ENCODE results near the gene ANKUB1.
"Not testable (repeated sequence)": the region's sequence is repeated elsewhere in the genome, so short reads cannot be mapped to it uniquely, and the experiment has no call there.

Gene ANKUB1, protein sequence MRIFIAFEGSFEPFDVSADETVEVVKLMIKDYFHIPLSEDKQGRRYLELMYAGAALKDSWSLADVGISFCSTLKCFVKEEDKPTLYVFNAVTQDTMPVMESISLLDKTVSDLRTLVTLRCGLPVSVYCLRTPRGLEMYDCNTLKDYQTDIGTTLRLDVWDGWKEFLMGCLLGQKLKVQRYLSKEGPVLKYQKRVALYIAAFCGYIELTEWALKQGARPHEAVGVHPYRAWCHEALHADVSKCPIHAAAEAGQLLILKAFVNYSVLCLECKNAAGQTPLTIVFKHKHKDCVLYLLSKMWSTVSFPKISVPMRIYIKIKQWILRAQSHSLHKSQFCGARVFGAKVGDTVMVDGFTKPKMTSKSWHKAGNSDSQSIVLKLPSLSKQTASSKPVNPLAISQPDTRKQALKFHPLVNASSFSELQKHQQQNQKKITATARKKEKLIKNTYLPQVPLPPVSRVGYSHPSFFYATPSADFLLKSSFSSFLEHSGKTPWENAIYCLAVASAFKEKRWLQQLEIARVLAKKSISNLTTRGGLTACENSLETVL

DNA sequence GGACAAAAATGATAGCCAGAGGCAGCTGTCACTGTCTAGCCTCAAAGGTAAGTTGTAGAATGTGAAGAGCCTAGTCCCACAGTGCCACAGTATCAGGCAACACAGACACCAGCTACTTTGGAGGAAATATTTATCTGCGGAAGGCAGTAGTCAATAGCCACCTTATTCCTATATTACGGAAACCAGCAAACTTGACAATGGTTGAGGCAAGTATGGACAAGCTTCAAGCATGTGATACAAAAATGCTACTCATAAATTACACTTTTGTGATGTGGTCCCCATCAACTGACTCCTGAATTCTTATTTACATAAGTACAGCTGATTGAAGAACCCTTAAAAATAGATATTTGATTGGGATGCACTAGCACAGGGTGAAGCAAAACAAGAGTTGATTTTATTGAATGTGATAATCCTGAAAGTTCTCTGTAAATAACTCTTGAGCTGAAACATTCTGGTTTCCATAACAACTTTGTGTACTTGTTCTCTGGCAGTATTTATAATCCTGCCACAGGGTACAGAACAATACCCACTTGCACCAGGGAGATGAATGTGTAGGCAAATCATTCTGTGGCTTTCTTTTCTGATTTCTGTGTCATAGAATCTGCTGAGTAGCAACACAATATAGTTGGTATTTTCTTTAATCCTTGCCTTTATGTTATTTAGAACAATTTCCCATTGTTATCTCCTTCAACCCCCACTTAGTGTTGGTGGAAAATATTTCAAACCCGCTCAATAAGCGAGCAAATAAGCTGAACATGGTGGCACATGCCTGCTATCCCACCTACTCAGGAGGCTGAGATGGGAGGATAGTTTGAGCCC, at the start of gene ANKUB1:
ANKUB1 (minus strand) TSS at position 103 of the 819 bp plus-strand sequence. CDS start 188 bp downstream, outside the sequence.
- DNase-seq (ENCODE audit: low read depth), result peak; percentile 85
- H3K4me3 ChIP-seq (ENCODE audit: low read length), result no peak within 1 kb of the TSS
- TF ChIP-seq, protein P1, sequence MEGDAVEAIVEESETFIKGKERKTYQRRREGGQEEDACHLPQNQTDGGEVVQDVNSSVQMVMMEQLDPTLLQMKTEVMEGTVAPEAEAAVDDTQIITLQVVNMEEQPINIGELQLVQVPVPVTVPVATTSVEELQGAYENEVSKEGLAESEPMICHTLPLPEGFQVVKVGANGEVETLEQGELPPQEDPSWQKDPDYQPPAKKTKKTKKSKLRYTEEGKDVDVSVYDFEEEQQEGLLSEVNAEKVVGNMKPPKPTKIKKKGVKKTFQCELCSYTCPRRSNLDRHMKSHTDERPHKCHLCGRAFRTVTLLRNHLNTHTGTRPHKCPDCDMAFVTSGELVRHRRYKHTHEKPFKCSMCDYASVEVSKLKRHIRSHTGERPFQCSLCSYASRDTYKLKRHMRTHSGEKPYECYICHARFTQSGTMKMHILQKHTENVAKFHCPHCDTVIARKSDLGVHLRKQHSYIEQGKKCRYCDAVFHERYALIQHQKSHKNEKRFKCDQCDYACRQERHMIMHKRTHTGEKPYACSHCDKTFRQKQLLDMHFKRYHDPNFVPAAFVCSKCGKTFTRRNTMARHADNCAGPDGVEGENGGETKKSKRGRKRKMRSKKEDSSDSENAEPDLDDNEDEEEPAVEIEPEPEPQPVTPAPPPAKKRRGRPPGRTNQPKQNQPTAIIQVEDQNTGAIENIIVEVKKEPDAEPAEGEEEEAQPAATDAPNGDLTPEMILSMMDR (conservative IDR thresholded peaks at IDR 0.05; ENCODE audit: low read depth, low read length), result no peak

DNA sequence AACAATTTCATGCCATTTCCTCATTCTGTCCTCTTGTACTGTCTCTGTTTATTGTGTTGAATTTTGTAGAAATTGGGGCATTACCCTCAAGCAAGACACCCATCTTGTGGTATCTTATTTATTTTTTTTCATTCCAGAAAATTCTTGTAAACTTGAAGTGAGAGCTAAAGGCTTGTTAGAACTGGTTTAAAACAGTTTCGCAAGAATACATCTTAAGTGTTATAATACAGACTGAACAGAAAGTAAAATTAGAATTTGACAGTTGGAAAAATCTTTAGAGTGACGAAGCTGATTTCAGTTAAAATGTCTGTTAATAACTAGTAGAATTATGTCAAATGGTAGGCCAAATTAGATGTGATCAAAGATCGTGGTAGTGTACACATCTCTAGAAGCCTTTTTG, 47.5 kb upstream of the ANKUB1 start:
- H3K4me3 ChIP-seq (ENCODE audit: low read length), result no peak overlapping the region
- TF ChIP-seq, protein P1 (conservative IDR thresholded peaks at IDR 0.05; ENCODE audit: low read depth, low read length), result no peak
- no peak for DNase-seq (ENCODE audit: low read depth)

DNA sequence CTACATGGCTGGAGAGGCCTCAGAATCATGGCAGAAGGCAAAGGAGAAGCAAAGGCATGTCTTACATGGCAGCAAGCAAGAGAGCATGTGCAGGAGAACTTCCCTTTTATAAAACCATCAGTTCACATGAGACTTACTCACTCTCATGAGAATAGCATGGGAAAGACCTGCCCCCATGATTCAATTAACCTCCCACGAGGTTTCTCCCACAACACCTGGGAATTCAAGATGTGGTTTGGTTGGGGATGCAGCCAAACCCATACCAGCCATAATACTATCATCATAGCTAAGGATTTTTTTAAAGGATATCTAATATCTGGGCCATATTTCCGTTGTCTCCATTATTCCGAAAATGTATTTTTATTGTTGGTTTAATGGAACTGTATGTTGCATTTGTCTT, 47.1 kb upstream of the ANKUB1 start:
- not testable (repeated sequence) for DNase-seq (ENCODE audit: low read depth); H3K4me3 ChIP-seq (ENCODE audit: low read length)

DNA sequence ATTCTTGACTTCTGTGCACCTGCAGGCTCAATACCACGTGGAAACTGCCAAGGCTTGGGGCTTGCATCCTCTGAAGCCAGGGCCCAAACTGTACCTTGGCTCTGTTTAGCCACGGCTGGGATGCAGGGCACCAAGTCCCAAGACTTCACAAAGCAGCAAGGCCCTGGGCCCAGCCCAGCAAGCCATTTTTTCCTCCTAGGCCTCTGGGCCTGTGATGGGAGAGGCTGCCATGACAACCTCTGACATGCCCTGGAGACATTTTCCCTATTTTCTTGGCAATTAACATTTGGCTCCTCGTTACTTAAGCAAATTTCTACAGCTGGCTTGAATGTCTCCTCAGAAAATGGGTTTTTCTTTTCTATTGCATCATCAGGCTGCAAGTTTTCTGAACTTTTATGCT, 46.1 kb upstream of the ANKUB1 start:
- not testable (repeated sequence) for H3K4me3 ChIP-seq (ENCODE audit: low read length); DNase-seq (ENCODE audit: low read depth)

DNA sequence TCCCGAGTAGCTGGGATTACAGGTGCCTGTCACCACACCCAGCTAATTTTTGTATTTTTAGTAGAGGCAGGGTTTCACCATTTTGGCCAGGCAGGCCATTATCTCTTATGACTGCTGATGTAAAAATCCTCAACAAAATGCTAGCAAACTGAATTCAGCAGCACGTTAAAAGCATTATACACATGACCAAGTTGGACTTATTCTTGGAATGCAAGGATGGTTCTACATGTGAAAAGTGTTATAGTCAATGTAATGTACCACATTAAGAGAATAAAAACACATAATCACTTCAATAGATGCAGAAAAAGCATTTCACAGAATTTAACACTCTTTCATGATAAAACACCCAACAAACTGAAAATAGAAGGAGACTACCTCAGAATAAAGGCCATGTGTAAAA, 40.9 kb upstream of the ANKUB1 start:
- DNase-seq (ENCODE audit: low read depth), result no peak
- TF ChIP-seq, protein P1 (conservative IDR thresholded peaks at IDR 0.05; ENCODE audit: low read depth, low read length), result no peak
- H3K4me3 ChIP-seq (ENCODE audit: low read length), result no peak overlapping the region

DNA sequence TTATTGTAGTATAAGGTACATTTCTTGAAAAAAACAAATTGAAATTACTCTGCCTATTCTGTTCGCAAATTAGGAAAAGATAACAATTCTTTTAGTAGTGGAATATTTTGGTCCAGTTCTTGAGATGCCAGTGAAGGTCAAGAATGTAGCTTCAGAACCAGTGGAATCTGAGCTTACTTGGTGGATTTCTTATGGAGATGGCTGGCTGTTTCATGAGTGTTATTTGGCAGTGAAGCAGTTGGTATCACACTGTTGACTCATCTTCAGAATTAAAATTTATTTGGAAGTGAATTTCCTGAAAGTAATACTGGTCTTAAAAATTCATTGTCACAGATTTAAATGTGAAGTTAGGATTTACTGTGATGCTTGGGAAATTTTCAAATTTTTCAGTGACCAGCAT, 39.7 kb upstream of the ANKUB1 start:
- TF ChIP-seq, protein P1 (conservative IDR thresholded peaks at IDR 0.05; ENCODE audit: low read depth, low read length), result no peak
- H3K4me3 ChIP-seq (ENCODE audit: low read length), result no peak overlapping the region
- no peak for DNase-seq (ENCODE audit: low read depth)

DNA sequence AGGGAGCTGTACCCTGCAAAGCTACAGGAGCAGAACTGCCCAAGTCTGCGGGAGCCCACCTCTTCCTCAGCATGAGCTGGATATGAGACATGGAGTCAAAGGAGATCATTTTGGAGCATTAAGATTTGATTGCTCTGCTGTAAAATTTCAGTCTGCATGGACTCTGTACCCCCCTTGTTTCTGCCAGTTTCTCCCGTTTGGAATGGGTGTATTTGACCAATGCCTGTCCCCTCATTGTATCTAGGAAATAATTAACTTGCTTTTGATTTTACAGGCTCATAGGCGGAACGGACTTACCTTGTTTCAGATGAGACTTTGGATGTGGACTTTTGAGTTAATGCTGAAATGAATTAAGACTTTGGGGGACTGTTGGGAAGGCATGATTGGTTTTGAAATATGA, 39.0 kb upstream of the ANKUB1 start:
- H3K4me3 ChIP-seq (ENCODE audit: low read length), result no peak overlapping the region
- DNase-seq (ENCODE audit: low read depth), result no peak
- TF ChIP-seq, protein P1 (conservative IDR thresholded peaks at IDR 0.05; ENCODE audit: low read depth, low read length), result no peak

All from retinal pigment epithelial cell (primary cell).